HepG2 (cell line): ENCODE results near the gene GPATCH3. TPM values are rescaled to one million over a fixed set of nuclear protein-coding genes. Genes with fewer than 3 reads are reported as not detected.

ENCODE experiments used
- DPF2 ChIP-seq: sonication (generic); formaldehyde crosslinking; IDR thresholded peaks from 2 replicates; pipeline ENCODE4 v1.4.0; 2020; ENCODE audit warnings: mild to moderate bottlenecking, low read depth, missing genetic modification reagents, borderline replicate concordance
- PRDM10 ChIP-seq: sonication (generic); formaldehyde crosslinking; IDR thresholded peaks from 2 replicates; pipeline ENCODE4 v1.4.0; 2020; ENCODE audit warnings: low read depth, missing genetic modification reagents
- SP2 ChIP-seq: sonication (generic); formaldehyde crosslinking; IDR thresholded peaks from 2 replicates; pipeline ENCODE4 v1.5.1; 2020; ENCODE audit warnings: mild to moderate bottlenecking, missing genetic modification reagents
- THAP7 ChIP-seq: sonication (generic); formaldehyde crosslinking; IDR thresholded peaks from 2 replicates; pipeline ENCODE4 v1.8.1; 2023; ENCODE audit warnings: mild to moderate bottlenecking, missing genetic modification reagents
- ZFP41 ChIP-seq: sonication (generic); formaldehyde crosslinking; IDR thresholded peaks from 2 replicates; pipeline ENCODE4 v1.4.0; 2020; ENCODE audit warnings: mild to moderate bottlenecking, missing genetic modification reagents, borderline replicate concordance
- ZIK1 ChIP-seq: sonication (generic); formaldehyde crosslinking; IDR thresholded peaks from 2 replicates; pipeline ENCODE4 v1.5.0; 2020; ENCODE audit warnings: mild to moderate bottlenecking, low read depth, missing genetic modification reagents, borderline replicate concordance
- ZNF142 ChIP-seq: sonication (generic); formaldehyde crosslinking; IDR thresholded peaks from 2 replicates; pipeline ENCODE4 v1.4.0; 2020; ENCODE audit warnings: missing genetic modification reagents
- ZNF674 ChIP-seq: sonication (generic); formaldehyde crosslinking; IDR thresholded peaks from 2 replicates; pipeline ENCODE4 v1.5.0; 2020; ENCODE audit warnings: low read depth, mild to moderate bottlenecking, missing genetic modification reagents
- ZNF83 ChIP-seq: sonication (generic); formaldehyde crosslinking; IDR thresholded peaks from 2 replicates; pipeline ENCODE4 v1.4.0; 2020; ENCODE audit warnings: missing genetic modification reagents, mild to moderate bottlenecking, borderline replicate concordance
- polyA plus RNA-seq, 8 experiments: library from polyadenylated mRNA; depleted of rRNA in 3 of 8; stranded (reverse) in 7 of 8; unstranded in 1 of 8; fragments of >200 nt; fragmentation: Illumina TruSeq in 4 of 8; extraction: Trizol in 4 of 8; gene quantifications; 2 replicates each; pipeline versions ENCODE4 v1.2.1 to v1.2.3, GENCODE V29; 2011 to 2016; ENCODE audit warnings: low read depth in 4 of 8, missing spikeins in 1 of 8, mixed read lengths in 1 of 8; ENCODE audit not compliant: insufficient read depth in 1 of 8
- total RNA-seq, 5 experiments: library from RNA; depleted of rRNA; stranded (reverse); fragments of >200 nt; fragmentation: Illumina TruSeq; extraction: Trizol; gene quantifications; 2 replicates each; pipeline ENCODE4 v1.2.3, GENCODE V29; 2016; ENCODE audit warnings: low read depth in 1 of 5
- TF ChIP-seq, protein P1 (sequence below): sonication (generic); formaldehyde crosslinking; IDR thresholded peaks from 2 replicates; pipeline ENCODE4 v1.5.1; 2020; ENCODE audit warnings: mild to moderate bottlenecking, missing genetic modification reagents

Gene GPATCH3
- total and polyA plus RNA-seq, 2 of the 13 experiments (the other 11 are each of a cell fraction or from before 2014, with no cell fraction given) = 8.3 to 11.0 TPM

- TF ChIP-seq, protein P1, sequence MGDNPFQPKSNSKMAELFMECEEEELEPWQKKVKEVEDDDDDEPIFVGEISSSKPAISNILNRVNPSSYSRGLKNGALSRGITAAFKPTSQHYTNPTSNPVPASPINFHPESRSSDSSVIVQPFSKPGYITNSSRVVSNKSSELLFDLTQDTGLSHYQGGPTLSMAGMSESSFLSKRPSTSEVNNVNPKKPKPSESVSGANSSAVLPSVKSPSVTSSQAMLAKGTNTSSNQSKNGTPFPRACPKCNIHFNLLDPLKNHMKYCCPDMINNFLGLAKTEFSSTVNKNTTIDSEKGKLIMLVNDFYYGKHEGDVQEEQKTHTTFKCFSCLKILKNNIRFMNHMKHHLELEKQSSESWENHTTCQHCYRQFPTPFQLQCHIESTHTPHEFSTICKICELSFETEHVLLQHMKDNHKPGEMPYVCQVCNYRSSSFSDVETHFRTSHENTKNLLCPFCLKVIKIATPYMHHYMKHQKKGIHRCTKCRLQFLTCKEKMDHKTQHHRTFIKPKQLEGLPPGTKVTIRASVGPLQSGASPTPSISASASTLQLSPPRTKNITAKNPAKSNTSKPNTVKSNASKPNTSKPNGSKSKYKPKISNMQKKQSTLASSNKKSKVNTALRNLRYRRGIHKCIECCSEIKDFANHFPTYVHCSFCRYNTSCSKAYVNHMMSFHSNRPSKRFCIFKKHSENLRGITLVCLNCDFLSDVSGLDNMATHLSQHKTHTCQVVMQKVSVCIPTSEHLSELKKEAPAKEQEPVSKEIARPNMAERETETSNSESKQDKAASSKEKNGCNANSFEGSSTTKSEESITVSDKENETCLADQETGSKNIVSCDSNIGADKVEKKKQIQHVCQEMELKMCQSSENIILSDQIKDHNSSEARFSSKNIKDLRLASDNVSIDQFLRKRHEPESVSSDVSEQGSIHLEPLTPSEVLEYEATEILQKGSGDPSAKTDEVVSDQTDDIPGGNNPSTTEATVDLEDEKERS (CRISPR knock-in tag) = peak; percentile 52
- no peak; the same call in 1 of the 2 replicates for TF ChIP-seq THAP7 (CRISPR knock-in tag)
- TF ChIP-seq PRDM10 (CRISPR knock-in tag) = peak; percentile 88
- TF ChIP-seq SP2 (CRISPR knock-in tag) = peak; percentile 28; the same call in 1 of the 2 replicates
- TF ChIP-seq ZIK1 = peak; percentile 75; the same call in 1 of the 2 replicates
- TF ChIP-seq ZNF142 = no peak
- peak; percentile 91 for TF ChIP-seq DPF2 (CRISPR knock-in tag)
- TF ChIP-seq ZNF83 = no peak
- no peak for TF ChIP-seq ZFP41
- peak; percentile 66; the same call in 1 of the 2 replicates for TF ChIP-seq ZNF674 (CRISPR knock-in tag)
Observed at GRCh38 chr1:26913754-26914619, 13.7 kb upstream of the GPATCH3 start, which contains the start of gene NR0B2 (continued).
